ENCODE measurements around the gene CDKAL1.

Gene CDKAL1

DNA sequence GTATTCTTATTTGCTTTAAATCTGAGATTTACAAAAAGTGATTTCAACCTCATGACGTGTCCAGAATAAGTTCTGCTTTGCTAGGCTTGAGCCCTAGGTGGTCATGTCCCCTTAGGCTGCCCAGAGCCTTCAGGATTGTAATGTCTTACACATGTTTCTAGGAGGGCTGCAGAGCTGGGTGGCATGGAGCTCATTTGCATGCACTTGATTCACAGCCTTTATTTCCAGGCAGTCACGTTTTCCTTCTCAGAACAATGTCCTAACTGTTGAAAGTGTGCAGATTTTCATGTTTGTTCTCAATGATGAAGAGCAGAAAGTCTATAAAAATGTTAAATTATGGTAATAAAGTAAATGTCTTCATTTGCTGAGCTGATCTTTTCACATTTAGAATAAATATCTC is 610.7 kb downstream of the CDKAL1 start:
- TF ChIP-seq, protein P1, sequence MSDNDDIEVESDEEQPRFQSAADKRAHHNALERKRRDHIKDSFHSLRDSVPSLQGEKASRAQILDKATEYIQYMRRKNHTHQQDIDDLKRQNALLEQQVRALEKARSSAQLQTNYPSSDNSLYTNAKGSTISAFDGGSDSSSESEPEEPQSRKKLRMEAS (IDR thresholded peaks at IDR 0.05): no peak
- no peak for TF ChIP-seq CREB1 (IDR thresholded peaks at IDR 0.05; ENCODE audit: low read depth)
- TF ChIP-seq YY1 (IDR thresholded peaks at IDR 0.05; ENCODE audit: low read depth): no peak
- TF ChIP-seq EGR1 (IDR thresholded peaks at IDR 0.05): no peak
- TF ChIP-seq, protein P2, sequence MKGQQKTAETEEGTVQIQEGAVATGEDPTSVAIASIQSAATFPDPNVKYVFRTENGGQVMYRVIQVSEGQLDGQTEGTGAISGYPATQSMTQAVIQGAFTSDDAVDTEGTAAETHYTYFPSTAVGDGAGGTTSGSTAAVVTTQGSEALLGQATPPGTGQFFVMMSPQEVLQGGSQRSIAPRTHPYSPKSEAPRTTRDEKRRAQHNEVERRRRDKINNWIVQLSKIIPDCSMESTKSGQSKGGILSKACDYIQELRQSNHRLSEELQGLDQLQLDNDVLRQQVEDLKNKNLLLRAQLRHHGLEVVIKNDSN (IDR thresholded peaks at IDR 0.05): no peak
- no peak for TF ChIP-seq TCF12 (IDR thresholded peaks at IDR 0.05; ENCODE audit: low read depth)
- no peak for TF ChIP-seq EP300 (IDR thresholded peaks at IDR 0.05; ENCODE audit: borderline replicate concordance)
- no peak for TF ChIP-seq TAF1 (IDR thresholded peaks at IDR 0.05; ENCODE audit: low read depth)
- TF ChIP-seq, protein P3, sequence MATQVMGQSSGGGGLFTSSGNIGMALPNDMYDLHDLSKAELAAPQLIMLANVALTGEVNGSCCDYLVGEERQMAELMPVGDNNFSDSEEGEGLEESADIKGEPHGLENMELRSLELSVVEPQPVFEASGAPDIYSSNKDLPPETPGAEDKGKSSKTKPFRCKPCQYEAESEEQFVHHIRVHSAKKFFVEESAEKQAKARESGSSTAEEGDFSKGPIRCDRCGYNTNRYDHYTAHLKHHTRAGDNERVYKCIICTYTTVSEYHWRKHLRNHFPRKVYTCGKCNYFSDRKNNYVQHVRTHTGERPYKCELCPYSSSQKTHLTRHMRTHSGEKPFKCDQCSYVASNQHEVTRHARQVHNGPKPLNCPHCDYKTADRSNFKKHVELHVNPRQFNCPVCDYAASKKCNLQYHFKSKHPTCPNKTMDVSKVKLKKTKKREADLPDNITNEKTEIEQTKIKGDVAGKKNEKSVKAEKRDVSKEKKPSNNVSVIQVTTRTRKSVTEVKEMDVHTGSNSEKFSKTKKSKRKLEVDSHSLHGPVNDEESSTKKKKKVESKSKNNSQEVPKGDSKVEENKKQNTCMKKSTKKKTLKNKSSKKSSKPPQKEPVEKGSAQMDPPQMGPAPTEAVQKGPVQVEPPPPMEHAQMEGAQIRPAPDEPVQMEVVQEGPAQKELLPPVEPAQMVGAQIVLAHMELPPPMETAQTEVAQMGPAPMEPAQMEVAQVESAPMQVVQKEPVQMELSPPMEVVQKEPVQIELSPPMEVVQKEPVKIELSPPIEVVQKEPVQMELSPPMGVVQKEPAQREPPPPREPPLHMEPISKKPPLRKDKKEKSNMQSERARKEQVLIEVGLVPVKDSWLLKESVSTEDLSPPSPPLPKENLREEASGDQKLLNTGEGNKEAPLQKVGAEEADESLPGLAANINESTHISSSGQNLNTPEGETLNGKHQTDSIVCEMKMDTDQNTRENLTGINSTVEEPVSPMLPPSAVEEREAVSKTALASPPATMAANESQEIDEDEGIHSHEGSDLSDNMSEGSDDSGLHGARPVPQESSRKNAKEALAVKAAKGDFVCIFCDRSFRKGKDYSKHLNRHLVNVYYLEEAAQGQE (IDR thresholded peaks at IDR 0.05; ENCODE audit: low read depth): no peak
- no peak for TF ChIP-seq NFIC (IDR thresholded peaks at IDR 0.05)

DNA sequence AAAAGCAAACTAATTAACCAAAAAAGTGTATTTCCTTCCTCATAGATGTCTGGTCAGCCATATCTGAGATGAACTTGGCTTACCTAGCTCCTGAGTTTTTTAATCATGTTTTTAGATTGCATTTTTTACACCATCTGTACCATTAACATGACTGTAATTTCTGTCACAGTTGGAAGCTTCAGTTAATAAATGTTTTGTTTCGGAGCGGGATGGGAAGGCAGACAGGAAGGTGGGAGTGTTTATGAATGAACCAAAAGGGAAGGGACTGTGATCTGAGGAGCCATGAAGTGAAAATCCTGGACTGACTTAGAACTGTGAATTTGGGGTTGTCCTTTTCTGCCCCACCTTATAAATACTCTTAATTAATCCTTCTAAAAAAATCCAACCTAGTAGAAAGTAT is 613.7 kb downstream of the CDKAL1 start:
- TF ChIP-seq, protein P2 (IDR thresholded peaks at IDR 0.05): no peak
- no peak for TF ChIP-seq ZBTB7A (IDR thresholded peaks at IDR 0.05; ENCODE audit: low read depth)
- TF ChIP-seq, protein P1 (IDR thresholded peaks at IDR 0.05): no peak
- no peak for TF ChIP-seq TCF12 (IDR thresholded peaks at IDR 0.05; ENCODE audit: low read depth)
- no peak for TF ChIP-seq TEAD4 (IDR thresholded peaks at IDR 0.05)
- no peak for TF ChIP-seq EP300 (IDR thresholded peaks at IDR 0.05; ENCODE audit: borderline replicate concordance)
- no peak for TF ChIP-seq TAF1 (IDR thresholded peaks at IDR 0.05; ENCODE audit: low read depth)
- TF ChIP-seq, protein P3 (IDR thresholded peaks at IDR 0.05; ENCODE audit: low read depth): no peak
- no peak for TF ChIP-seq YY1 (IDR thresholded peaks at IDR 0.05; ENCODE audit: low read depth)
- TF ChIP-seq FOXM1 (IDR thresholded peaks at IDR 0.05; ENCODE audit: borderline replicate concordance, low read depth): no peak
- no peak for TF ChIP-seq CEBPB (IDR thresholded peaks at IDR 0.05)
- TF ChIP-seq NFIC (IDR thresholded peaks at IDR 0.05): no peak
- TF ChIP-seq EGR1 (IDR thresholded peaks at IDR 0.05): no peak
- TF ChIP-seq RAD21 (IDR thresholded peaks at IDR 0.05; ENCODE audit: low read depth): no peak
- no peak for TF ChIP-seq CREB1 (IDR thresholded peaks at IDR 0.05; ENCODE audit: low read depth)

DNA sequence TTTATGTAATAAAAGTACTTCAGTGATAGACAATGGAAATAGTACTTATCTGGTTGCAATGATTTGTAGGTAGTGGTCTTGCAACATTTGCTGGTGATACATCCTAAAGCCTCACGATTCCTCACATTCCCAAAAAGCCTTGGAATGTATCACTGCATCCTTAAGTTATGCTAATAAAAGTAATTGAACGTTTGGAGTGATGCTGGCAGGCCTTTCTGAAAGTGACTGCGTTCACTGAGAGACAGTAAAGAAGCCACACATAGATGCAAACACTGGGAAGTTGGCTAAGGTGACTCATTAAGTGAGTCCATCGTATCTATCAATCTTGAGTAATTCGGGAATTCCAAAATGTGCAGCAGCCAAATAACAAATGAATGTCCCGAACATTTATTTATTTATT is 615.2 kb downstream of the CDKAL1 start:
- TF ChIP-seq TAF1 (IDR thresholded peaks at IDR 0.05; ENCODE audit: low read depth): no peak
- no peak for TF ChIP-seq EP300 (IDR thresholded peaks at IDR 0.05; ENCODE audit: borderline replicate concordance)
- no peak for TF ChIP-seq YY1 (IDR thresholded peaks at IDR 0.05; ENCODE audit: low read depth)
- TF ChIP-seq RAD21 (IDR thresholded peaks at IDR 0.05; ENCODE audit: low read depth): no peak
- TF ChIP-seq ZBTB7A (IDR thresholded peaks at IDR 0.05; ENCODE audit: low read depth): no peak
- no peak for TF ChIP-seq TCF12 (IDR thresholded peaks at IDR 0.05; ENCODE audit: low read depth)
- no peak for TF ChIP-seq CEBPB (IDR thresholded peaks at IDR 0.05)
- TF ChIP-seq, protein P2 (IDR thresholded peaks at IDR 0.05): no peak
- TF ChIP-seq NFIC (IDR thresholded peaks at IDR 0.05): no peak
- TF ChIP-seq, protein P3 (IDR thresholded peaks at IDR 0.05; ENCODE audit: low read depth): no peak
- no peak for TF ChIP-seq FOXM1 (IDR thresholded peaks at IDR 0.05; ENCODE audit: borderline replicate concordance, low read depth)
- no peak for TF ChIP-seq EGR1 (IDR thresholded peaks at IDR 0.05)
- TF ChIP-seq, protein P1 (IDR thresholded peaks at IDR 0.05): no peak
- TF ChIP-seq TEAD4 (IDR thresholded peaks at IDR 0.05): no peak
- no peak for TF ChIP-seq CREB1 (IDR thresholded peaks at IDR 0.05; ENCODE audit: low read depth)

DNA sequence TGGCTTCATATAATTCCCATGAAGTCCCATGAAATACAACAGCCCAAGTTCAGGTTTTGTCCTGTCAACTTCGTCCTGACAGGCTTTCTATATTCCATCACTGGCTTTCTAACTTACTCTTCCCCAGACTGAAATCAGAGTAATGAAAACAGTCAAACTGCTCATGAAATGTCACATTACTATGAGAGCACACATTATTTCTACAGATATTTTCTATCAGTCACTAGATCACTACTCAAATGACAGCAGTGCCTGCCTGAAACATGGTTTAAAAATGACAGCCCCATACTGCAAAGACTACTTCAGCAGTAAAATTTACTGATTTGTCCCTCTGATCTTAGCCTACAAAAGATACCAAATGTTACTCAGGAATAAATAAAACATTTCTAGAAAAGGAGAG is 616.4 kb downstream of the CDKAL1 start:
- TF ChIP-seq, protein P2 (IDR thresholded peaks at IDR 0.05): no peak
- TF ChIP-seq CEBPB (IDR thresholded peaks at IDR 0.05): no peak
- no peak for TF ChIP-seq RAD21 (IDR thresholded peaks at IDR 0.05; ENCODE audit: low read depth)
- TF ChIP-seq, protein P1 (IDR thresholded peaks at IDR 0.05): no peak
- no peak for TF ChIP-seq NFIC (IDR thresholded peaks at IDR 0.05)
- no peak for TF ChIP-seq CREB1 (IDR thresholded peaks at IDR 0.05; ENCODE audit: low read depth)
- no peak for TF ChIP-seq TEAD4 (IDR thresholded peaks at IDR 0.05)
- TF ChIP-seq EGR1 (IDR thresholded peaks at IDR 0.05): no peak
- TF ChIP-seq ZBTB7A (IDR thresholded peaks at IDR 0.05; ENCODE audit: low read depth): no peak
- no peak for TF ChIP-seq YY1 (IDR thresholded peaks at IDR 0.05; ENCODE audit: low read depth)
- no peak for TF ChIP-seq FOXM1 (IDR thresholded peaks at IDR 0.05; ENCODE audit: borderline replicate concordance, low read depth)
- TF ChIP-seq EP300 (IDR thresholded peaks at IDR 0.05; ENCODE audit: borderline replicate concordance): no peak
- TF ChIP-seq, protein P3 (IDR thresholded peaks at IDR 0.05; ENCODE audit: low read depth): no peak
- no peak for TF ChIP-seq TCF12 (IDR thresholded peaks at IDR 0.05; ENCODE audit: low read depth)
- TF ChIP-seq TAF1 (IDR thresholded peaks at IDR 0.05; ENCODE audit: low read depth): no peak
